ENCODE measurements around the gene CTSF. TPM values are rescaled to one million over a fixed set of nuclear protein-coding genes. Genes with fewer than 3 reads are reported as not detected.
A peak's percentile ranks its signal among the peaks of the same experiment; 100 is the strongest.

The CTSF gene
- total and polyA plus RNA-seq, 12 donors = 17.1 to 75.5 (median 48.5) TPM

DNA sequence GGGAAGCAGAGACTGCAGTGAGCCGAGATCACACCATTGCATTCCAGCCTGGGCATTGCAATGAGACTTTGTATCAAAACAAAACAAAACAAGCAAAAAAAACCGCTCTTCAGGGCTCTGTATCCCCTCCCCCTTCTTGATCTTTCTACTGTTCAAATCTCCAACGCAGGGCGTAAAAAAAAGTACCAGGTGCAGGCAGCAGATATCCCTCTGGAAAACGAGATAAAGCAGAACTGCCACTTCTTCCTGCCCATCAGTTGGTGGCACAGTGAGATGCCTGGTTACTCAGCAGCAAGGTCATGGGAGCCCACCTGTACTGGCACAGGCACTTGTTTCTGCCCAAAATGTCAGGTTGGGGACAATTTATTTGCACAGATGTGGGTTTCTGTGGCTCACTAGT is 35.7 kb upstream of the CTSF start:
- DNase-seq (no peak), ATAC-seq (no peak)
- Histone ChIP-seq H3K9me3 (no peaks in the 10 kb centered on the region), H3K27ac (no peak overlapping the region), H3K36me3 (peaks cover 0 to 64% (median 17%) of the 10 kb centered on the region in 9 donors), H3K4me3 (no peak overlapping the region), H3K4me1 (peaks cover 8 to 37% (median 33%) of the 10 kb centered on the region in 9 donors), H3K27me3 (no peaks in the 10 kb centered on the region)
- intact Hi-C loops (cut with DNase I) = no loop called here
- TF ChIP-seq, protein P1, sequence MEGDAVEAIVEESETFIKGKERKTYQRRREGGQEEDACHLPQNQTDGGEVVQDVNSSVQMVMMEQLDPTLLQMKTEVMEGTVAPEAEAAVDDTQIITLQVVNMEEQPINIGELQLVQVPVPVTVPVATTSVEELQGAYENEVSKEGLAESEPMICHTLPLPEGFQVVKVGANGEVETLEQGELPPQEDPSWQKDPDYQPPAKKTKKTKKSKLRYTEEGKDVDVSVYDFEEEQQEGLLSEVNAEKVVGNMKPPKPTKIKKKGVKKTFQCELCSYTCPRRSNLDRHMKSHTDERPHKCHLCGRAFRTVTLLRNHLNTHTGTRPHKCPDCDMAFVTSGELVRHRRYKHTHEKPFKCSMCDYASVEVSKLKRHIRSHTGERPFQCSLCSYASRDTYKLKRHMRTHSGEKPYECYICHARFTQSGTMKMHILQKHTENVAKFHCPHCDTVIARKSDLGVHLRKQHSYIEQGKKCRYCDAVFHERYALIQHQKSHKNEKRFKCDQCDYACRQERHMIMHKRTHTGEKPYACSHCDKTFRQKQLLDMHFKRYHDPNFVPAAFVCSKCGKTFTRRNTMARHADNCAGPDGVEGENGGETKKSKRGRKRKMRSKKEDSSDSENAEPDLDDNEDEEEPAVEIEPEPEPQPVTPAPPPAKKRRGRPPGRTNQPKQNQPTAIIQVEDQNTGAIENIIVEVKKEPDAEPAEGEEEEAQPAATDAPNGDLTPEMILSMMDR (IDR thresholded peaks at IDR 0.05) = no peak
- 86 to 93% methylated on average over 5 of the region's 5 CpGs for WGBS, 2 donors

DNA sequence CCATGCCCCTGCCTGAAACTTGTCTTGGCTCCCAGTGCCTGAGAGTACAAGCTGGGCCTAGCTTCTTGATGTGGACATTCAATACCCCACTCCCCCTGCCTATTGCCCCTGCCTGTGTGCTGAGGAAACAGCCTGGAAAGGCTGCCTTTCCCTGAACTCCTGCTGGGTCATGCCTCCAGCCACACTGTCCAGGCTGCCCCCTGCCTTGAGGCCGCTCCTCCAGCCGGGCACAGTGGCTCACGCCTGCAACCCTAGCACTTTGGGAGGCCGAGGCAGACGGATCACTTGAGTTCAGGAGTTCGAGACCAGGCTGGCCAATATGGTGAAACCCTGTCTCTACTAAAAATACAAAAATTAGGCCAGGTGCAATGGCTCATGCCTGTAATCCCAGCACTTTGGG is 34.7 kb upstream of the CTSF start:
- Histone ChIP-seq H3K4me1 (peaks cover 8 to 36% (median 28%) of the 10 kb centered on the region in 9 donors), H3K36me3 (peaks cover 0 to 68% (median 17%) of the 10 kb centered on the region in 9 donors), H3K9me3 (no peaks in the 10 kb centered on the region), H3K27me3 (no peaks in the 10 kb centered on the region), H3K4me3 (no peak overlapping the region), H3K27ac (no peak overlapping the region)
- TF ChIP-seq, protein P1 (IDR thresholded peaks at IDR 0.05) = no peak
- intact Hi-C loops (cut with DNase I) = no loop called here
- no peak for ATAC-seq
- WGBS, 2 donors = 93 to 95% methylated on average over 6 of the region's 6 CpGs
- no peak for DNase-seq

DNA sequence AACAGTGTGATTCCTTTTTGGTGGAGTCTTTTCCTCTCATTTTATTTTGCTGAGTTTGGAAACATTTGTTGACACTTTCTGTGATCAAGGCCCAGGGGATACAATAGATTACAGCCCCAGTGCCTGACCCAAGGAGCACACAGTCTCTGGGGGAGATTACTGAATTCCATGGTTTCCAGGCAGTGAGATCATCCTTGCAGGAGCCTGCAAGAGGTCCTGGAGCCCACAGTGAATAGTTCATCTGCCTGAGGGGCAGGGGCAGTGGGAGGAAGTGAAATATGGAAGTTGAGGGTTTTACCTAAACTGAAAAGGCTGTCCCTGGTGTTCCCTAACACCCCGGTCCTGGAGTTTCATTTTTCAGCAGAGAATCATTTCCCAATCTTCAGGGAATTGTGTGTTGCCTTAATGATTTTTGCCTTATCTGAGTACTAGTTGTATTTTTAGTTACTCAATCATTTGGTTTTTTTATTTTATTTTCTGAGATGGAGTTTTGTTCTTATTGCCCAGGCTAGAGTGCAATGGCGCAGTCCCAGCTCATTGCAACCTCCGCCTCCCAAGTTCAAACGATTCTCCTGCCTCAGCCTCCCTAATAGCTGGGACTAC is 32.3 kb upstream of the CTSF start:
- DNase-seq = no peak
- 82 to 86% methylated on average over 4 of the region's 4 CpGs for WGBS, 2 donors
- Histone ChIP-seq H3K27me3 (no peaks in the 10 kb centered on the region), H3K4me1 (peaks cover 0 to 28% (median 21%) of the 10 kb centered on the region in 9 donors), H3K4me3 (no peak overlapping the region), H3K36me3 (peaks cover 0 to 60% (median 16%) of the 10 kb centered on the region in 9 donors), H3K27ac (peak overlapping the region in 2 of 10 donors; percentile 14 to 20), H3K9me3 (no peaks in the 10 kb centered on the region)
- TF ChIP-seq, protein P1 (IDR thresholded peaks at IDR 0.05) = no peak
- ATAC-seq = peak in 4 of 8 donors; percentile 27 to 78 (median 54)
- intact Hi-C loops (cut with DNase I) = no loop called here

DNA sequence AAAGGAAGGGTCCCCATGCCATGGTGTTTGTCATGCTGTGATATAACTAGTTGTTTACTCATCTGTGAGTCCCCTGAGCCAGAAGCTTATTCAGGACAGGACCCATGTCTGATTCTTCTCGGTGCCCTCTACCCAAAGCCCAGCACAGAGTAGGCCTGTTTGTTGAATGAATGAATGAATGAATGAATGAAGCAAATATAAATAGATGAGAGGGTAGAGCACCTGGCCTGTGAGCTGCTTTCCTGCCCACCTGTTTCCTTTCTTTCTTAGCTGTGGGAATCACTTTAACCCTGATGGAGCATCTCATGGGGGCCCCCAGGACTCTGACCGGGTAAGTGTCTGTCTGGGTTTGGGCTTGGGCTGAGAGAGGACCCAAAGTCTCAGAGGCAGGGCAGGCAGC is 31.8 kb upstream of the CTSF start:
- peak overlapping the region in 2 of 10 donors; percentile 14 to 20 for H3K27ac ChIP-seq
- intact Hi-C loops (cut with DNase I) = no loop called here
- no peak for DNase-seq

More for the DNA sequence above, 31.8 kb upstream of the CTSF start:
- Histone ChIP-seq H3K4me3 (no peak overlapping the region), H3K9me3 (no peaks in the 10 kb centered on the region), H3K27me3 (no peaks in the 10 kb centered on the region), H3K4me1 (peaks cover 0 to 33% (median 26%) of the 10 kb centered on the region in 9 donors), H3K36me3 (peaks cover 0 to 55% (median 11%) of the 10 kb centered on the region in 9 donors)
- ATAC-seq = peak in 1 of 8 donors; percentile 18
- WGBS, 2 donors = 72 to 73% methylated on average over 2 of the region's 2 CpGs
- TF ChIP-seq, protein P1 (IDR thresholded peaks at IDR 0.05) = no peak

All from heart right ventricle (tissue), 16 donors.